Kidney (tissue), 14 donors: Measurements from ENCODE around the gene NEK6. TPM values are rescaled to one million over a fixed set of nuclear protein-coding genes. Genes with fewer than 3 reads are reported as not detected.

Source experiments
- DNase-seq, 5 donors: peaks; one replicate each; pipeline ENCODE4 v3.0.0-alpha.2; 2013 to 2020
- FAIRE-seq: peaks from 2 replicates; lab custom pipeline; 2012; peaks lifted over from hg19 to GRCh38; lab: Jason Lieb, UNC
- H3K27ac ChIP-seq, 2 donors: one replicate each; pipeline ENCODE4 v1.7.0; 2013; ENCODE audit warnings: low read depth in 2 of 2, low read length in 2 of 2, inconsistent platforms in 1 of 2
- H3K27me3 ChIP-seq: one replicate; pipeline ENCODE4 v1.7.1; 2013; ENCODE audit warnings: low read length, inconsistent platforms; ENCODE audit not compliant: control insufficient read depth, insufficient read depth
- H3K36me3 ChIP-seq, 3 donors: one replicate each; pipeline versions ENCODE4 v1.7.0 to v1.7.1; 2013; ENCODE audit warnings: low read length in 3 of 3, control low read depth in 1 of 3, inconsistent platforms in 1 of 3; ENCODE audit not compliant: insufficient read depth in 3 of 3, control insufficient read depth in 2 of 3
- H3K4me1 ChIP-seq, 3 donors: one replicate each; pipeline versions ENCODE4 v1.7.0 to v1.7.1; 2013; ENCODE audit warnings: low read length in 3 of 3, inconsistent platforms in 1 of 3, low read depth in 1 of 3; ENCODE audit not compliant: control insufficient read depth in 2 of 3, insufficient read depth in 2 of 3
- H3K4me3 ChIP-seq, 3 donors: one replicate each; pipeline versions ENCODE4 v1.7.0 to v1.8.1; 2013; ENCODE audit warnings: low read length in 3 of 3, control low read depth in 1 of 3, inconsistent platforms in 1 of 3
- H3K9ac ChIP-seq, 3 donors: one replicate each; pipeline versions ENCODE4 v1.7.0 to v1.7.1; 2013; ENCODE audit warnings: low read length in 3 of 3, control low read depth in 1 of 3, inconsistent platforms in 1 of 3
- H3K9me3 ChIP-seq, 3 donors: one replicate each; pipeline versions ENCODE4 v1.7.0 to v1.7.1; 2013; ENCODE audit warnings: low read length in 3 of 3, control low read depth in 1 of 3, inconsistent platforms in 1 of 3; ENCODE audit not compliant: control insufficient read depth in 2 of 3, insufficient read depth in 1 of 3
- intact Hi-C: fragments of 100-400 bp; cut with DNase I; formaldehyde crosslinking; loops from one replicate; pipeline ENCODE4 v1.11.1; 2022
- polyA plus RNA-seq: library from polyadenylated mRNA; stranded (reverse); fragments of 350-450 nt; fragmentation: Illumina TruSeq; extraction: RNeasy Lipid Tissue Mini Kit (QIAGEN cat#74804); gene quantifications from one replicate; pipeline ENCODE4 v1.2.3, GENCODE V29; 2014; ENCODE audit warnings: low read depth, low replicate concordance; ENCODE audit not compliant: insufficient read depth
- total RNA-seq: library from RNA; stranded (reverse); fragmentation: NEBNext Ultra II Directional; extraction: Animal tissue kit (Norgen Biotek cat#: 25700); gene quantifications from one replicate; pipeline ENCODE4 v1.2.1, GENCODE V29; 2021
- TF ChIP-seq, protein P1 (sequence below): IDR thresholded peaks from 3 replicates; pipeline ENCODE4 v1.5.1; 2012; ENCODE audit warnings: mild to moderate bottlenecking, moderate library complexity, borderline replicate concordance; ENCODE audit not compliant: insufficient read depth; ENCODE audit errors: extremely low read depth
- donor health status: control.
- donor health status: control.
- donor health status: control.
- donor health status: control.
- donor health status: control.
- donor health status: DM: yes; HTN: yes; CAD: no.
- donor health status: Normal renal cell carcinoma (clear cell type).

Gene NEK6
- total and polyA plus RNA-seq, 2 donors from 2014 or later: 14.9 to 82.1 TPM

- Histone ChIP-seq H3K4me1 (no peaks in the 10 kb centered on the region), H3K9ac (no peak overlapping the region), H3K27ac (no peak overlapping the region), H3K27me3 (no peaks in the 10 kb centered on the region), H3K9me3 (peaks cover 2 to 5% (median 3%) of the 10 kb centered on the region in 3 donors), H3K36me3 (peaks cover 3 to 8% (median 6%) of the 10 kb centered on the region in 3 donors), H3K4me3 (no peak overlapping the region)
- DNase-seq: no peak
- intact Hi-C loops: no loop called here
- FAIRE-seq: no peak
- TF ChIP-seq, protein P1, sequence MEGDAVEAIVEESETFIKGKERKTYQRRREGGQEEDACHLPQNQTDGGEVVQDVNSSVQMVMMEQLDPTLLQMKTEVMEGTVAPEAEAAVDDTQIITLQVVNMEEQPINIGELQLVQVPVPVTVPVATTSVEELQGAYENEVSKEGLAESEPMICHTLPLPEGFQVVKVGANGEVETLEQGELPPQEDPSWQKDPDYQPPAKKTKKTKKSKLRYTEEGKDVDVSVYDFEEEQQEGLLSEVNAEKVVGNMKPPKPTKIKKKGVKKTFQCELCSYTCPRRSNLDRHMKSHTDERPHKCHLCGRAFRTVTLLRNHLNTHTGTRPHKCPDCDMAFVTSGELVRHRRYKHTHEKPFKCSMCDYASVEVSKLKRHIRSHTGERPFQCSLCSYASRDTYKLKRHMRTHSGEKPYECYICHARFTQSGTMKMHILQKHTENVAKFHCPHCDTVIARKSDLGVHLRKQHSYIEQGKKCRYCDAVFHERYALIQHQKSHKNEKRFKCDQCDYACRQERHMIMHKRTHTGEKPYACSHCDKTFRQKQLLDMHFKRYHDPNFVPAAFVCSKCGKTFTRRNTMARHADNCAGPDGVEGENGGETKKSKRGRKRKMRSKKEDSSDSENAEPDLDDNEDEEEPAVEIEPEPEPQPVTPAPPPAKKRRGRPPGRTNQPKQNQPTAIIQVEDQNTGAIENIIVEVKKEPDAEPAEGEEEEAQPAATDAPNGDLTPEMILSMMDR: no peak
Observed at GRCh38 chr9:124334568-124335319, 77.0 kb downstream of the NEK6 start.

DNA sequence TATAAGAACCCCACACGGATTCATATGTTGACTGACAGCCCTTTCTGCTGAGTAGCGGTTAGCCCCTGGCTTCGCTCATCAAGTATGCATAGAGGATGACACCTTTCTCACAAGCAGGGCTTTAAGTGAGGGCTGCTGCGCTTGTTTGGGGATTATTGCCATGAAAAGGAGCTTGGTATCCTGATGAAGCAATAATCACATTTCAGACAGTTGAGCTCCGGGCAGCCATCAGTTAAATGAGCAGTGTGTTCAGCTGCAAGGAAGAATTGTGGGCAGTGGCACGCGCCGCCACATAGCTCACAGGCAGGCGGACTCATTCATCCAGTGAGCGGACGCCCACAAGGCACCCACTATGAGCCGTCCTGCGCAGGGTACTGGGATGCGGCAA, 77.6 kb downstream of the NEK6 start:
- H3K36me3 ChIP-seq: peaks cover 3 to 6% (median 4%) of the 10 kb centered on the region in 3 donors

DNA sequence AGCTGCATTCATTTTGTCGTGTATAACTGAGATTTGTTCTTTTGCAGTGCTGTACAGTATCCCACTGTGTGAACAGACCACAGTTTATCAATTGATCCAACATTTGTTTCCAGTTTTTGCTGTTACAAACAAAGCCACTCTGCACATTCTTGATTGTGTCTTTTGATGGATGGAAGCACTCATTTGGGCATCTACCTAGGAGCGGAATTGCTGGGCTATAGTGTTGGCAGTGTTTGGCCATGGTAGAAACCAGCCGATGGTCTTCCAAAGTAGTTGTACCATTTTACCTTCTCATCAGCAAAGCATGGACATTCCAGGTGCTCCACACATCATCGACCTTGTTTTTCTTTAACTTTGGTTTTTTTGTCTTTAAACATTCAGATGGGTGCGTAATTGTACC, 79.8 kb downstream of the NEK6 start:
- Histone ChIP-seq H3K9me3 (peaks cover 2 to 5% (median 3%) of the 10 kb centered on the region in 3 donors), H3K4me3 (no peak overlapping the region), H3K36me3 (peaks cover 3 to 9% (median 6%) of the 10 kb centered on the region in 3 donors), H3K27me3 (no peaks in the 10 kb centered on the region), H3K27ac (no peak overlapping the region), H3K9ac (no peak overlapping the region), H3K4me1 (no peaks in the 10 kb centered on the region)
- DNase-seq: no peak
- intact Hi-C loops: no loop called here
- TF ChIP-seq, protein P1: no peak
- no peak for FAIRE-seq

More for the DNA sequence above, 77.6 kb downstream of the NEK6 start:
- no peak overlapping the region for H3K9ac ChIP-seq
- no peaks in the 10 kb centered on the region for H3K27me3 ChIP-seq
- intact Hi-C loops: no loop called here
- FAIRE-seq: no peak
- DNase-seq: no peak
- TF ChIP-seq, protein P1: no peak
- H3K4me1 ChIP-seq: no peaks in the 10 kb centered on the region
- peaks cover 2 to 5% (median 3%) of the 10 kb centered on the region in 3 donors for H3K9me3 ChIP-seq
- no peak overlapping the region for H3K27ac ChIP-seq
- no peak overlapping the region for H3K4me3 ChIP-seq
